Kidney (tissue), 14 donors: Measurements from ENCODE around the gene PDXP. TPM values are rescaled to one million over a fixed set of nuclear protein-coding genes. Genes with fewer than 3 reads are reported as not detected.

Experiments
- DNase-seq, 5 donors: peaks; one replicate each; pipeline ENCODE4 v3.0.0-alpha.2; 2013 to 2020
- FAIRE-seq: peaks from 2 replicates; lab custom pipeline; 2012; peaks lifted over from hg19 to GRCh38; lab: Jason Lieb, UNC
- H3K27ac ChIP-seq, 2 donors: one replicate each; pipeline ENCODE4 v1.7.0; 2013; ENCODE audit warnings: low read depth in 2 of 2, low read length in 2 of 2, inconsistent platforms in 1 of 2
- H3K27me3 ChIP-seq: one replicate; pipeline ENCODE4 v1.7.1; 2013; ENCODE audit warnings: low read length, inconsistent platforms; ENCODE audit not compliant: control insufficient read depth, insufficient read depth
- H3K36me3 ChIP-seq, 3 donors: one replicate each; pipeline versions ENCODE4 v1.7.0 to v1.7.1; 2013; ENCODE audit warnings: low read length in 3 of 3, control low read depth in 1 of 3, inconsistent platforms in 1 of 3; ENCODE audit not compliant: insufficient read depth in 3 of 3, control insufficient read depth in 2 of 3
- H3K4me1 ChIP-seq, 3 donors: one replicate each; pipeline versions ENCODE4 v1.7.0 to v1.7.1; 2013; ENCODE audit warnings: low read length in 3 of 3, inconsistent platforms in 1 of 3, low read depth in 1 of 3; ENCODE audit not compliant: control insufficient read depth in 2 of 3, insufficient read depth in 2 of 3
- H3K4me3 ChIP-seq, 3 donors: one replicate each; pipeline versions ENCODE4 v1.7.0 to v1.8.1; 2013; ENCODE audit warnings: low read length in 3 of 3, control low read depth in 1 of 3, inconsistent platforms in 1 of 3
- H3K9ac ChIP-seq, 3 donors: one replicate each; pipeline versions ENCODE4 v1.7.0 to v1.7.1; 2013; ENCODE audit warnings: low read length in 3 of 3, control low read depth in 1 of 3, inconsistent platforms in 1 of 3
- H3K9me3 ChIP-seq, 3 donors: one replicate each; pipeline versions ENCODE4 v1.7.0 to v1.7.1; 2013; ENCODE audit warnings: low read length in 3 of 3, control low read depth in 1 of 3, inconsistent platforms in 1 of 3; ENCODE audit not compliant: control insufficient read depth in 2 of 3, insufficient read depth in 1 of 3
- intact Hi-C: fragments of 100-400 bp; cut with DNase I; formaldehyde crosslinking; loops from one replicate; pipeline ENCODE4 v1.11.1; 2022
- polyA plus RNA-seq: library from polyadenylated mRNA; stranded (reverse); fragments of 350-450 nt; fragmentation: Illumina TruSeq; extraction: RNeasy Lipid Tissue Mini Kit (QIAGEN cat#74804); gene quantifications from one replicate; pipeline ENCODE4 v1.2.3, GENCODE V29; 2014; ENCODE audit warnings: low read depth, low replicate concordance; ENCODE audit not compliant: insufficient read depth
- total RNA-seq: library from RNA; stranded (reverse); fragmentation: NEBNext Ultra II Directional; extraction: Animal tissue kit (Norgen Biotek cat#: 25700); gene quantifications from one replicate; pipeline ENCODE4 v1.2.1, GENCODE V29; 2021
- TF ChIP-seq, protein P1 (sequence below): IDR thresholded peaks from 3 replicates; pipeline ENCODE4 v1.5.1; 2012; ENCODE audit warnings: mild to moderate bottlenecking, moderate library complexity, borderline replicate concordance; ENCODE audit not compliant: insufficient read depth; ENCODE audit errors: extremely low read depth
- donor health status: control.
- donor health status: control.
- donor health status: control.
- donor health status: control.
- donor health status: control.
- donor health status: DM: yes; HTN: yes; CAD: no.
- donor health status: Normal renal cell carcinoma (clear cell type).

PDXP gene
- total and polyA plus RNA-seq, 2 donors from 2014 or later: 6.3 to 29.6 TPM

DNA sequence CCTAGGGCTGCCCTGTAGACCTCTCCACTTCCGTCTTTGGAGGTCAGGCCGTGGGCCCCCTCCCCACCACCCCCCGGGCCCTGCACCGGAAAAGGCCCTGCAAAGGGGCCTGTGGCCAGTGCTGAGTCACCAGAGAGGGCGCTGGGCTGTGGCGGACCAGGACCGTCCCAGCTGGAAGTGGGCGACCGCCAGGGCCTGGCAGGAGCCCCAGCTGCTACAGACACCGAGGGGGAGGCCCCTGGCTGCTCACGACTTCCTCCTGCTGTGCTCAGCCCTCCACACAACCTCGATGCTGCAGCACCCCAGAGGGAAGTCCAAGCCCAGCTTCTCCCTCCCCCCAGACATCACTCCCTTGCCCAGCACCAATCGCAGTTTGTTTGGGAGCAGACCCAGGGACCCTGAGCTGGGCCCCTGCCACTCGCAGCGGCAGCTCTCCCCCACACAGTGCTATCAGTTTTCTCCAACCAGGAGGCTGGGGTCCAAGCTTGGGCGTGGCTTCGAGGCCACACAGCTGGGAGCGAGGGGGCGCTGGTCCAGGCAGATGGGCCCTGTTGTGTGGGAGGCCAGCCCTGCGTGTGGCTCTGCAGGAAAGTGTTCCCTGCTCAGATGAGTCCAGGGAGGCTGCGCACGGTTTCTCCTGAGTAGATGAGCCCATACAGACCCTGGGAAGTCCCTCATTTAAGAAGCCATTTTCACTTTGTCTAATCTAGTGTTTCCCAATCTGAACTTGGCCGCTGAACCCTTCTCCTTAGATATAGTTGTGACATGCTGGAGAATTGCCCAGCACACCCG, 24.7 kb upstream of the PDXP start:
- no peaks in the 10 kb centered on the region for H3K9me3 ChIP-seq
- no peak for FAIRE-seq
- intact Hi-C loops: no loop called here
- peak; percentile 97 to 98 (median 98) for DNase-seq
- H3K36me3 ChIP-seq: no peaks in the 10 kb centered on the region
- H3K27ac ChIP-seq: peak overlapping the region; percentile 43 to 73
- TF ChIP-seq, protein P1, sequence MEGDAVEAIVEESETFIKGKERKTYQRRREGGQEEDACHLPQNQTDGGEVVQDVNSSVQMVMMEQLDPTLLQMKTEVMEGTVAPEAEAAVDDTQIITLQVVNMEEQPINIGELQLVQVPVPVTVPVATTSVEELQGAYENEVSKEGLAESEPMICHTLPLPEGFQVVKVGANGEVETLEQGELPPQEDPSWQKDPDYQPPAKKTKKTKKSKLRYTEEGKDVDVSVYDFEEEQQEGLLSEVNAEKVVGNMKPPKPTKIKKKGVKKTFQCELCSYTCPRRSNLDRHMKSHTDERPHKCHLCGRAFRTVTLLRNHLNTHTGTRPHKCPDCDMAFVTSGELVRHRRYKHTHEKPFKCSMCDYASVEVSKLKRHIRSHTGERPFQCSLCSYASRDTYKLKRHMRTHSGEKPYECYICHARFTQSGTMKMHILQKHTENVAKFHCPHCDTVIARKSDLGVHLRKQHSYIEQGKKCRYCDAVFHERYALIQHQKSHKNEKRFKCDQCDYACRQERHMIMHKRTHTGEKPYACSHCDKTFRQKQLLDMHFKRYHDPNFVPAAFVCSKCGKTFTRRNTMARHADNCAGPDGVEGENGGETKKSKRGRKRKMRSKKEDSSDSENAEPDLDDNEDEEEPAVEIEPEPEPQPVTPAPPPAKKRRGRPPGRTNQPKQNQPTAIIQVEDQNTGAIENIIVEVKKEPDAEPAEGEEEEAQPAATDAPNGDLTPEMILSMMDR: no peak
- peaks cover 5 to 25% (median 12%) of the 10 kb centered on the region in 3 donors for H3K4me1 ChIP-seq
- H3K9ac ChIP-seq: no peak overlapping the region
- peak overlapping the region in 1 of 3 donors; percentile 9 for H3K4me3 ChIP-seq
- H3K27me3 ChIP-seq: no peaks in the 10 kb centered on the region

GRCh38 chr22:37634417-37634924, 24.1 kb upstream of the PDXP start:
- H3K4me3 ChIP-seq: peak overlapping the region in 1 of 3 donors; percentile 9
- intact Hi-C loops: no loop called here
- no peak overlapping the region for H3K9ac ChIP-seq
- peaks cover 5 to 27% (median 12%) of the 10 kb centered on the region in 3 donors for H3K4me1 ChIP-seq
- peak overlapping the region in 1 of 2 donors; percentile 43 for H3K27ac ChIP-seq
- FAIRE-seq (no peak), DNase-seq (peak in 2 of 5 donors; percentile 26 to 60)
- TF ChIP-seq, protein P1: peak; percentile 2
- H3K27me3 ChIP-seq: no peaks in the 10 kb centered on the region
- H3K36me3 ChIP-seq: no peaks in the 10 kb centered on the region
- H3K9me3 ChIP-seq: no peaks in the 10 kb centered on the region

- intact Hi-C loops: no loop called here
- no peaks in the 10 kb centered on the region for H3K27me3 ChIP-seq
- FAIRE-seq: no peak
- DNase-seq: no peak
- H3K4me3 ChIP-seq: no peak overlapping the region
- H3K9ac ChIP-seq: no peak overlapping the region
- H3K4me1 ChIP-seq: peaks cover 5 to 29% (median 12%) of the 10 kb centered on the region in 3 donors
- no peak overlapping the region for H3K27ac ChIP-seq
- H3K36me3 ChIP-seq: no peaks in the 10 kb centered on the region
- TF ChIP-seq, protein P1: no peak
- no peaks in the 10 kb centered on the region for H3K9me3 ChIP-seq
These were observed 23.4 kb upstream of the PDXP start for GRCh38 chr22:37635157-37635556.
